GM23248 (cell line): ENCODE results near the gene IRAK1BP1.

Experiments used
- EZH2 ChIP-seq: fragments of 200-600 bp; sonication (generic); IDR thresholded peaks from 2 replicates; pipeline ENCODE4 v1.6.1; 2018; ENCODE audit warnings: antibody characterized with exemption, mild to moderate bottlenecking; ENCODE audit not compliant: insufficient read depth, poor library complexity, severe bottlenecking
- EZH2phosphoT487 ChIP-seq: fragments of 200-600 bp; sonication (generic); IDR thresholded peaks from 2 replicates; pipeline ENCODE4 v1.6.1; 2018; ENCODE audit warnings: antibody characterized with exemption, moderate library complexity, mild to moderate bottlenecking, low read depth; ENCODE audit not compliant: insufficient read depth

- TF ChIP-seq EZH2 (no peak), EZH2phosphoT487 (no peak)
These were observed 85.0 kb downstream of the IRAK1BP1 start for GRCh38 chr6:78952362-78952761.
